PC-9 (cell line): ENCODE results near the gene BFSP2.

Experiments
- CTCF ChIP-seq: fragments of 200-600 bp; sonication (generic); conservative IDR thresholded peaks from 2 replicates; pipeline ENCODE4 v1.6.1; 2017; ENCODE audit warnings: mixed run types, antibody characterized with exemption, mild to moderate bottlenecking, moderate library complexity
- EZH2 ChIP-seq: fragments of 200-600 bp; sonication (generic); IDR thresholded peaks from 2 replicates; pipeline ENCODE4 v1.8.0; 2017; ENCODE audit warnings: antibody characterized with exemption, low read depth

GRCh38 chr3:133369068-133369440 lies 30.8 kb upstream of the BFSP2 start:
- TF ChIP-seq CTCF, result no peak
- TF ChIP-seq EZH2, result no peak
